GM12864 (cell line): Measurements from ENCODE around the gene SDF2.
A peak's percentile ranks its signal among the peaks of the same experiment; 100 is the strongest.

Source experiments
- DNase-seq: peaks from one replicate; pipeline ENCODE4 v3.0.0-alpha.2; 2011; ENCODE audit warnings: low read depth
- H3K4me3 ChIP-seq: 2 replicates; pipeline ENCODE4 v1.5.1; 2011; ENCODE audit warnings: mild to moderate bottlenecking, low read depth, low read length, control low read depth
- TF ChIP-seq, protein P1 (sequence below): IDR thresholded peaks from 2 replicates; pipeline ENCODE4 v1.5.1; 2011; ENCODE audit warnings: low read depth, mild to moderate bottlenecking, moderate library complexity, low read length, control low read depth, inconsistent platforms; ENCODE audit errors: missing control alignments

Gene SDF2

DNA sequence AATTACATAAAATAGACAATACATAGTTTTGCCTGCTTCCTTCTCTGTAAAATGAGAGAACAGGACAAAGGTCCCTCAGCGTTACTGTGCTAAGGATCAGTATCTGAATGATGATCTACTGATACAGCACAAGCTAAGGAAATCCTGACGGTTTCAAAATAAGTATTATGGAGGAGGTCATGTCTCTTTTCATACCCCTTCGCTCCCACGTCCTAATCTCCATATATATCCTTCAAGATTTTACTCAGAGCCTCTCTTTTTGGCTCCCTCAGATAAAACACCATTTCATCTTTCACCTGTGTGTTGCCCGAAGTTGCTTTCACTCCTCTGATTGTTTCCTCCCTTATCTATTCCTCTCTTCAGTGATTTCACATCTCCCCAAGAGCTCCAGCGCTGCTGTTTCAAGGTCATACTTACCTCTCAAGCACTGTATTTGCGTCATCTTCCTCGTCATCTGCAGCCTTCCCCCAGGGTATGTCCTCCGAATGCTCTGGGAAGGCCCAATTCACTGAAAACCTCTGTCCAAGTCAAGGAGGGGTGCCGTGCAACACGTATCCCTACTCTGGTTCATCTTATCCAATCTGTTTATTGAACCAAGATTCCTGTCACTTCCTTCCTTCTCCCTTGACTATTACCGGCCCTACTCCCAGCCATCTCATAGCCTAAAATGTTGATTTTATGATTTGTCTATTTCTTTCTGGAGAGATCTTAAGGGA, 15.5 kb downstream of the SDF2 start:
- DNase-seq = no peak
- TF ChIP-seq, protein P1, sequence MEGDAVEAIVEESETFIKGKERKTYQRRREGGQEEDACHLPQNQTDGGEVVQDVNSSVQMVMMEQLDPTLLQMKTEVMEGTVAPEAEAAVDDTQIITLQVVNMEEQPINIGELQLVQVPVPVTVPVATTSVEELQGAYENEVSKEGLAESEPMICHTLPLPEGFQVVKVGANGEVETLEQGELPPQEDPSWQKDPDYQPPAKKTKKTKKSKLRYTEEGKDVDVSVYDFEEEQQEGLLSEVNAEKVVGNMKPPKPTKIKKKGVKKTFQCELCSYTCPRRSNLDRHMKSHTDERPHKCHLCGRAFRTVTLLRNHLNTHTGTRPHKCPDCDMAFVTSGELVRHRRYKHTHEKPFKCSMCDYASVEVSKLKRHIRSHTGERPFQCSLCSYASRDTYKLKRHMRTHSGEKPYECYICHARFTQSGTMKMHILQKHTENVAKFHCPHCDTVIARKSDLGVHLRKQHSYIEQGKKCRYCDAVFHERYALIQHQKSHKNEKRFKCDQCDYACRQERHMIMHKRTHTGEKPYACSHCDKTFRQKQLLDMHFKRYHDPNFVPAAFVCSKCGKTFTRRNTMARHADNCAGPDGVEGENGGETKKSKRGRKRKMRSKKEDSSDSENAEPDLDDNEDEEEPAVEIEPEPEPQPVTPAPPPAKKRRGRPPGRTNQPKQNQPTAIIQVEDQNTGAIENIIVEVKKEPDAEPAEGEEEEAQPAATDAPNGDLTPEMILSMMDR = no peak
- H3K4me3 ChIP-seq = no peak overlapping the region; the same call in 1 of the 2 replicates

GRCh38 chr17:28645576-28645939, 16.1 kb downstream of the SDF2 start:
- TF ChIP-seq, protein P1 = no peak
- H3K4me3 ChIP-seq = peak overlapping the region; percentile 70
- DNase-seq = no peak

- peak within 1 kb of the TSS; percentile 70 for H3K4me3 ChIP-seq
- peak; percentile 84 for DNase-seq
- TF ChIP-seq, protein P1 = no peak
Observed at GRCh38 chr17:28644787-28645575, 16.7 kb downstream of the SDF2 start, which contains the start of gene BLTP2. BLTP2 (minus strand) TSS chr17:28645158; CDS start chr17:28645056, 102 bp downstream.

- peak; percentile 37 for DNase-seq
- TF ChIP-seq, protein P1 = peak; percentile 68
- peak overlapping the region; percentile 70 for H3K4me3 ChIP-seq
Observed at GRCh38 chr17:28643983-28644786, 17.5 kb downstream of the SDF2 start.

DNA sequence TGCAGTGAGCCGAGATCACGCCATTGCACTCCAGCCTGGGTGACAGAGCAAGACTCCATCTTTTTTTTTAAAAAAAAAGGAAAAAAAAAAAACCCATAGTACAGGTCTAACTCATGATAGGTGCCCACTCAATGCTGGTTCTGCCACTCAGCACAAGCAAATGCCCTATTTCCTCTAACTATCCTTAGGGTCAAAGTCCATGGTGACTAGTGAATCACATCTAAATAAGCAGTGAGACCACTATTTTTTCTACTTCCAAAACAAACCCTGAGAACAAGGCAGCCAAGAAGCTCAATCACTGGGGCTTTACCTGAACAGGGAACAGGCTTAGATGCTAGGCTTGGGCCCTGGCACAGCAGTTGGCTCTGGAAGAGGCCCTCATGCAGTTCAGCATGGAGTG, 20.1 kb downstream of the SDF2 start:
- TF ChIP-seq, protein P1 = no peak
- DNase-seq = no peak
- no peak overlapping the region for H3K4me3 ChIP-seq

DNA sequence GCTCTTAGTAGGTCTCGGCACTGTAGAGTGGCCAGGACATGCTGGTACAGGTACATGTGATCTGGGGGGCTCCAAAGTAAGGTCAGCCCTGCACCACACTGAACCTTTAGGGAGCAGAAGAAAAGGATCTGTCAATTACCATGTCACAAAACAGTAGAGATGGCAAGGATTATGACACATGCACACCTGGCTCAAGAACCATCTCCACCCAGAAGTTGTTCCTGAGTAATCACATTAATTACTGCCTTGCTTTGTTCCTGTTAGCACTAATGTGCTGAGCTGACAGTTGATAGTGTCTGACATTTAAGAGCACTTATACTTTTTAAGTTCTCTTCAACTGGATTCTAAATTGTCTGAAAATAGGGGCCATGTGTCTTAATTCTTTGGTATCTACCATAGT, 26.2 kb downstream of the SDF2 start:
- DNase-seq = no peak
- TF ChIP-seq, protein P1 = no peak
- no peak overlapping the region for H3K4me3 ChIP-seq
